Caco-2 (cell line): ENCODE results near the gene JARID2. TPM values are rescaled to one million over a fixed set of nuclear protein-coding genes. Genes with fewer than 3 reads are reported as not detected.

Experiments used
- BruUV-seq: library from RNA; stranded (reverse); fragments of 400-500 nt; replicated peaks from 2 replicates; lab custom pipeline; 2021; lab: Mats Ljungman, UMichigan
- CTCF ChIA-PET: fragments of 300-600 bp; sonication (Branson Sonifier 250); formaldehyde crosslinking; loops from one replicate; lab custom pipeline; 2022; ENCODE audit warnings: antibody characterized with exemption; lab: Charles Lee
- POLR2A ChIA-PET: fragments of 300-600 bp; sonication (Branson Sonifier 250); formaldehyde crosslinking; loops from one replicate; lab custom pipeline; 2022; ENCODE audit warnings: antibody characterized with exemption; lab: Charles Lee
- DNase-seq, 2 experiments: peaks; one replicate each; pipeline versions ENCODE4 v3.0.0 to v3.0.0-alpha.2; 2020 to 2022
- H3K27me3 ChIP-seq: replicated peaks from 2 replicates; pipeline ENCODE4 v1.6.0; 2011; ENCODE audit warnings: low read length; ENCODE audit not compliant: control insufficient read depth, insufficient read depth
- H3K36me3 ChIP-seq: 2 replicates; pipeline ENCODE4 v1.5.1; 2011; ENCODE audit warnings: low read length; ENCODE audit not compliant: control insufficient read depth, insufficient read depth
- H3K4me1 ChIP-seq: fragments of 250-450 bp; sonication (Bioruptor Pico); 2 replicates; pipeline ENCODE4 v1.5.1; 2020; ENCODE audit warnings: mild to moderate bottlenecking
- H3K4me3 ChIP-seq: 2 replicates; pipeline ENCODE4 v1.5.1; 2011; ENCODE audit warnings: low read depth, mild to moderate bottlenecking, control low read depth, low read length
- H3K9me3 ChIP-seq: fragments of 250-450 bp; sonication (Bioruptor Pico); 2 replicates; pipeline ENCODE4 v1.5.1; 2020; ENCODE audit warnings: mild to moderate bottlenecking, moderate library complexity
- H3K27ac Mint-ChIP-seq: one replicate; pipeline ENCODE4 v1.8.0; 2022; ENCODE audit warnings: mixed read lengths; ENCODE audit not compliant: unreplicated experiment
- H3K27me3 Mint-ChIP-seq: one replicate; pipeline ENCODE4 v1.8.0; 2022; ENCODE audit warnings: mixed read lengths; ENCODE audit not compliant: insufficient read depth, unreplicated experiment
- H3K36me3 Mint-ChIP-seq: one replicate; pipeline ENCODE4 v1.8.0; 2022; ENCODE audit warnings: mild to moderate bottlenecking, mixed read lengths; ENCODE audit not compliant: insufficient read depth, unreplicated experiment
- H3K4me1 Mint-ChIP-seq: one replicate; pipeline ENCODE4 v1.8.0; 2022; ENCODE audit warnings: low read depth, mixed read lengths; ENCODE audit not compliant: unreplicated experiment
- H3K4me3 Mint-ChIP-seq: one replicate; pipeline ENCODE4 v1.8.0; 2022; ENCODE audit warnings: mild to moderate bottlenecking, moderate library complexity, mixed read lengths; ENCODE audit not compliant: unreplicated experiment
- H3K9me3 Mint-ChIP-seq: one replicate; pipeline ENCODE4 v1.8.0; 2022; ENCODE audit warnings: mixed read lengths; ENCODE audit not compliant: unreplicated experiment
- CTCF ChIP-seq, 2 experiments: fragments of 200-600 bp in 1 of 2; IDR thresholded peaks; 1 replicate in 1 of 2; 2 replicates in 1 of 2; pipeline versions ENCODE4 v1.5.1 to v1.8.0; 2011 to 2022; ENCODE audit warnings: antibody characterized with exemption in 1 of 2, control low read depth in 1 of 2, inconsistent platforms in 1 of 2, low read depth in 1 of 2, low read length in 1 of 2, mild to moderate bottlenecking in 1 of 2, moderate library complexity in 1 of 2; ENCODE audit not compliant: insufficient read depth in 1 of 2, severe bottlenecking in 1 of 2, unreplicated experiment in 1 of 2
- intact Hi-C: fragments of 100-400 bp; cut with micrococcal nuclease; formaldehyde crosslinking; loops from one replicate; pipeline ENCODE4 v1.10.0; 2022; ENCODE audit not compliant: unreplicated experiment
- total RNA-seq: library from RNA; stranded (reverse); gene quantifications from 2 replicates; pipeline ENCODE4 v1.2.3, GENCODE V29; 2022

Gene JARID2
- total RNA-seq, 1 experiment from 2014 or later, result 18.3 TPM

- BruUV-seq, result no TSS peak
Observed at GRCh38 chr6:15384901-15385300, 139.0 kb downstream of the JARID2 start.

GRCh38 chr6:15385521-15385920, 139.7 kb downstream of the JARID2 start:
- peaks cover 6% of the 10 kb centered on the region for H3K36me3 Mint-ChIP-seq
- POLR2A ChIA-PET, result no interaction called here

More at GRCh38 chr6:15384901-15385300, 139.0 kb downstream of the JARID2 start:
- CTCF ChIA-PET, result no interaction called here
- H3K4me3 ChIP-seq, result no peak overlapping the region
- TF ChIP-seq CTCF (IDR thresholded peaks at IDR 0.05; ENCODE audit: insufficient read depth in 1 of 2, low read depth in 1 of 2, low read length in 1 of 2, severe bottlenecking in 1 of 2, unreplicated experiment in 1 of 2), result no peak
- DNase-seq, result no peak
- POLR2A ChIA-PET, result no interaction called here
- intact Hi-C loops, result loop anchor here (1.0 kb wide), 1 partner anchor 47 kb away; no protein-coding TSS in a partner anchor
- Mint-ChIP-seq H3K9me3 (no peaks in the 10 kb centered on the region), H3K4me3 (no peak overlapping the region), H3K4me1 (peaks cover 8% of the 10 kb centered on the region), H3K27ac (no peak overlapping the region), H3K27me3 (no peaks in the 10 kb centered on the region), H3K36me3 (peaks cover 6% of the 10 kb centered on the region)
- no peaks in the 10 kb centered on the region for H3K9me3 ChIP-seq
- no peaks in the 10 kb centered on the region for H3K36me3 ChIP-seq
- H3K4me1 ChIP-seq, result no peaks in the 10 kb centered on the region; the same call in 1 of the 2 replicates
- H3K27me3 ChIP-seq, result no peaks in the 10 kb centered on the region

GRCh38 chr6:15386110-15386755, 140.4 kb downstream of the JARID2 start:
- Mint-ChIP-seq H3K27ac (no peak overlapping the region), H3K27me3 (no peaks in the 10 kb centered on the region), H3K4me1 (peaks cover 8% of the 10 kb centered on the region), H3K9me3 (no peaks in the 10 kb centered on the region), H3K4me3 (no peak overlapping the region), H3K36me3 (peaks cover 6% of the 10 kb centered on the region)
- POLR2A ChIA-PET, result no interaction called here
- Histone ChIP-seq H3K4me1 (no peaks in the 10 kb centered on the region; the same call in 1 of the 2 replicates), H3K9me3 (no peaks in the 10 kb centered on the region), H3K27me3 (no peaks in the 10 kb centered on the region), H3K36me3 (no peaks in the 10 kb centered on the region), H3K4me3 (no peak overlapping the region)
- intact Hi-C loops, result no loop called here
- CTCF ChIA-PET, result interaction anchor here (0.6 kb wide), 1 partner anchor 1463 kb away, joined by 3 read pairs; no protein-coding TSS in a partner anchor
- BruUV-seq, result no TSS peak
- no peak for TF ChIP-seq CTCF (IDR thresholded peaks at IDR 0.05; ENCODE audit: insufficient read depth in 1 of 2, low read depth in 1 of 2, low read length in 1 of 2, severe bottlenecking in 1 of 2, unreplicated experiment in 1 of 2)
- no peak for DNase-seq

More at GRCh38 chr6:15385521-15385920, 139.7 kb downstream of the JARID2 start:
- Mint-ChIP-seq H3K9me3 (no peaks in the 10 kb centered on the region), H3K4me3 (no peak overlapping the region), H3K27ac (no peak overlapping the region), H3K27me3 (no peaks in the 10 kb centered on the region), H3K4me1 (peaks cover 8% of the 10 kb centered on the region)
- H3K27me3 ChIP-seq, result no peaks in the 10 kb centered on the region
- H3K4me3 ChIP-seq, result no peak overlapping the region
- BruUV-seq, result no TSS peak
- no peak for DNase-seq
- no peaks in the 10 kb centered on the region; the same call in 1 of the 2 replicates for H3K4me1 ChIP-seq
- H3K36me3 ChIP-seq, result no peaks in the 10 kb centered on the region
- CTCF ChIA-PET, result no interaction called here
- intact Hi-C loops, result loop anchor here (1.0 kb wide), 1 partner anchor 47 kb away; no protein-coding TSS in a partner anchor
- no peaks in the 10 kb centered on the region for H3K9me3 ChIP-seq
- no peak for TF ChIP-seq CTCF (IDR thresholded peaks at IDR 0.05; ENCODE audit: insufficient read depth in 1 of 2, low read depth in 1 of 2, low read length in 1 of 2, severe bottlenecking in 1 of 2, unreplicated experiment in 1 of 2)
